ENCODE results near the gene TENT4A. TPM values are rescaled to one million over a fixed set of nuclear protein-coding genes. Genes with fewer than 3 reads are reported as not detected.

Gene TENT4A
- total and polyA plus RNA-seq, 2 of the 4 experiments (the other 2 are of a cell fraction), result 5.9 to 17.2 TPM

- DNase-seq (no peak), ATAC-seq (ENCODE audit: low read depth) (no peak)
- Histone ChIP-seq H3K4me3 (ENCODE audit: insufficient read depth, low read depth, low read length) (no peak overlapping the region), H2AK5ac (ENCODE audit: low read depth, low read length) (no peak overlapping the region), H2AK9ac (replicated peaks; ENCODE audit: low read depth, low read length, poor library complexity) (no peak overlapping the region), H3K56ac (ENCODE audit: extremely low read depth, insufficient read depth, low read length) (no peak overlapping the region), H3K14ac (replicated peaks; ENCODE audit: low read depth, low read length) (no peak overlapping the region), H2BK120ac (ENCODE audit: low read depth, low read length) (no peak overlapping the region), H3K79me1 (ENCODE audit: low read depth in 1 of 2, low read length in 2 of 2) (no peaks in the 10 kb centered on the region), H2BK5ac (ENCODE audit: low read depth, low read length, poor library complexity, severe bottlenecking) (no peak overlapping the region), H3K27ac (ENCODE audit: insufficient read depth, low read length) (no peak overlapping the region), H4K8ac (ENCODE audit: low read depth in 2 of 2, low read length in 2 of 2) (no peak overlapping the region), H3K18ac (ENCODE audit: low read depth, low read length) (no peak overlapping the region), H2AFZ (replicated peaks; ENCODE audit: low read length, poor library complexity) (no peak overlapping the region), H3K36me3 (ENCODE audit: control insufficient read depth, insufficient read depth, low read length) (no peaks in the 10 kb centered on the region), H3K27me3 (ENCODE audit: control insufficient read depth, insufficient read depth, low read length) (no peaks in the 10 kb centered on the region), H3K4me2 (ENCODE audit: low read depth, low read length) (no peak overlapping the region), H3K9me1 (ENCODE audit: insufficient read depth, low read length) (no peaks in the 10 kb centered on the region), H3K9me3 (ENCODE audit: control insufficient read depth, insufficient read depth, low read length) (no peaks in the 10 kb centered on the region), H3K9ac (ENCODE audit: low read depth, low read length) (no peak overlapping the region), H3K4ac (ENCODE audit: low read depth, low read length) (no peak overlapping the region), H2BK20ac (ENCODE audit: low read depth, low read length) (no peak overlapping the region), H4K20me1 (ENCODE audit: insufficient read depth, low read length) (no peaks in the 10 kb centered on the region), H4K91ac (ENCODE audit: insufficient read depth, low read depth, low read length) (no peak overlapping the region), H3K4me1 (ENCODE audit: control insufficient read depth, insufficient read depth, low read length) (no peaks in the 10 kb centered on the region), H4K5ac (ENCODE audit: low read depth, low read length) (no peak overlapping the region), H3K23ac (ENCODE audit: low read depth, low read length) (no peak overlapping the region), H2BK15ac (ENCODE audit: low read depth, low read length) (no peak overlapping the region)
- in situ Hi-C loops (cut with MboI; ENCODE audit: low sequenced_read_pairs), result no loop called here
- ChIA-PET POLR2A (ENCODE audit: unreplicated experiment) (no interaction called here), CTCF (no interaction called here)
- no TSS peak for BruUV-seq (replicated peaks)
- WGBS, 2 experiments (ENCODE audit: extremely low coverage in 2 of 2, insufficient read length in 1 of 2), result no CpG with 5 or more reads among the region's 2 CpGs
- dilution Hi-C loops (cut with HindIII; ENCODE audit: low sequenced_read_pairs, unreplicated experiment), result no loop called here
- TF ChIP-seq CEBPB (IDR thresholded peaks at IDR 0.05; ENCODE audit: low read depth, low read length) (peak; percentile 29; the same call in 1 of the 2 replicates), CHD1 (IDR thresholded peaks at IDR 0.05; ENCODE audit: low read depth, low read length) (no peak), MAZ (IDR thresholded peaks at IDR 0.05; ENCODE audit: borderline replicate concordance, low read depth, low read length) (no peak)
- intact Hi-C loops (cut with micrococcal nuclease), result no loop called here
These were observed 70.6 kb downstream of the TENT4A start for GRCh38 chr5:6783787-6784186.
